Effector CD8-positive, alpha-beta T cell (primary cell): ENCODE data around the gene AAR2.

ENCODE experiments used
- DNase-seq: peaks from one replicate; lab custom pipeline; 2025; lab: John Stamatoyannopoulos, UW
- total RNA-seq, 4 experiments: gene quantifications; one replicate each; lab custom pipeline; 2026; lab: John Stamatoyannopoulos, UW

AAR2 gene, protein sequence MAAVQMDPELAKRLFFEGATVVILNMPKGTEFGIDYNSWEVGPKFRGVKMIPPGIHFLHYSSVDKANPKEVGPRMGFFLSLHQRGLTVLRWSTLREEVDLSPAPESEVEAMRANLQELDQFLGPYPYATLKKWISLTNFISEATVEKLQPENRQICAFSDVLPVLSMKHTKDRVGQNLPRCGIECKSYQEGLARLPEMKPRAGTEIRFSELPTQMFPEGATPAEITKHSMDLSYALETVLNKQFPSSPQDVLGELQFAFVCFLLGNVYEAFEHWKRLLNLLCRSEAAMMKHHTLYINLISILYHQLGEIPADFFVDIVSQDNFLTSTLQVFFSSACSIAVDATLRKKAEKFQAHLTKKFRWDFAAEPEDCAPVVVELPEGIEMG
- total RNA-seq = 40.1 to 70.3 (median 49.6) reads per million in 4 experiments

DNA sequence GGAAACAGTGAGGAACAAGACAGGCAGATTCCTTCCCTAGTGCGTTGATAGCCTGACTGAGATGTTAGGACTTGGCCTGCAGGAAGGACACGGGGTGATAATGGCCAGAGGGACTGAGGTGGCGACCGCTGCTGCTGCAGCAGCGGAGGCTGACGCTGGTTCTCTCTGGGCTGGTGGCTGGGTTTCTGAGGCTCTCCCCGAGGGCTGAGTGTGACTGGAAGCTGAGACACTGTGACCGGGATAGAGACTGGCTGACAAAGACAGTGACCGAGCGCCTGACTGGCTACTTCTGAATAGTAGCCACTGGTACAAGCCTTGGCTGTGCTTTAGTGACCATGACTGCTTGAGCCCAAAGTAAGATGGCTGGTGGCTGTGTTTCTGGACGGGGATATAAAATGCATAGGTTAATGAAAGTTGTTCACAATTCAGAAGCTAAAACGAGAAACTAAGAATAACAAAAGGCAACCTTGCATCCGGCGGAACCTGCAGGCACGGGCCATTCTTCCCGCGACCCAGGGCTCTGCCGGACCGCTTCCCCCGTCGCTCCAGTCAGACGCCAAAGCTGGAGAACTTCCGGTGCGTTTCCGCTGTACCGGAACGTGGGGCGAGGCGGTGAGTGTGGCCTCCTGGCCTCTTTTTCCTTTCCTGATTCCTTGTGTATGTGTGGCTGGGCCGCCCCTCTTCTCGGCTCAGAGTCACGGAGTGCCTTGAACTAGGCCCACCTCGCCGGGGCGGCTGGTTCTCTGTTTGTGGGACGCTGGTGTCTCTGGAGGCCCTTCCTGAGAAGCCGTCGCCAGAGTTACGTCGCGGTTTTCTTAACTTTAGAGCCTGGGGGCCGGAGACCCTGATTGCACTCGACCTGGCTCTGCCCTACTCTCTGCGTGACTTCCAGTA is at the start of gene AAR2:
Gene AAR2, plus strand, starts transcription at position 587 of the 894 bp plus-strand sequence. CDS start 3,391 bp downstream, outside the sequence.
- DNase-seq = peak; percentile 47

DNA sequence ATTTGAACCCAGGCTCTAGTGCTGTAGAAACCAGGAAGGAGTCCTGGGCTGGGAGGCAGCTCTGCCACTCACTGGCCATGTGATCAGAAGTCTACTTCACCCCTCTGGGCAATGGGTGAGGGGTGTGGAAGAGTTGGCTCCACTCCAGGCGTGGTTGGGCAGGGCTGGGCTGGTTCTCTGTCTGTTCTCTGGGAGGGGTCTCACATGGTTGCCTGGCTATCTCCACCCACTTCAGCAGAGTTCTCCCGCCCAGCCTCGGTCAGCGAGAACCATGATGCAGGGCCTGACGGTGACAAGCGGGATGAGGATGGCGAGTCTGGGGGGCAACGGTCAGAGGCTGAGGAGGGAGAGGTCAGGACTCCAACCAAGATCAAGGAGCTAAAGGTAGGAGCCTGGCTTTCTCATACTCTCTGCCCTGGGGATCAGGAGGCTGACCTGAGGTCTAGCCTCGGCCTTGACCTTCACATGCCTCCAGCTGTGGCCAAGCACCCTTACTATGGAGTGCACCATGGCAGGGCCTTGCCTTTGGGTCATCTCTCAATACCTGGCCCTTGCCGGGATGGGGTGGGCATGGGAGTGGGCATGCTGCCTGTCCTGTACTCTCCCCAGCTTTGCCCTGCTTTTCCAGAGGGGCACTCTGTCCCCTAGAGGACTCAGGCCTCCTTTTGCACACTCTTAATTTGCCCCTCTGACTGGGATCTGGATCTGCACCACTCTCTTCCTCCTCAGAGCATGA is 42.1 kb upstream of the AAR2 start:
- DNase-seq = no peak

DNA sequence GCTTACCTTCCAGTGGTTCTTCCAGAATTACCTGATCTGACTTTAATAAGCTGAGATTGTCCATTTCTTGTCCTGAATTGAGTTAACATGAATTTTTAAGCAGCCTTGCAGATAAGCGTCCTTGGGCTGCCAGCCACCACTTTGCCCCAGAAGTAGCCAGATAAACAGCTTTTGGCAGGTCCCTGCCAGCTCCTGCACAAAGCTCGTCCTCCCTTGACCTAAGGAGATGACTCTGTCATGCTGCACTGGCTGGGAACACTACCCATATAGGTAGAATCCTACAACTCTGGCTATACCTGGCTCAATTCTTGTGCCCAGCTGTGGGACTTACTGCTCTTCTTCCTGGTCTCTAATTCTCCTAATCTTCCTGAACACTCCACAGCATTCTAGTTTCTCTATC is 39.6 kb upstream of the AAR2 start:
- DNase-seq = no peak

DNA sequence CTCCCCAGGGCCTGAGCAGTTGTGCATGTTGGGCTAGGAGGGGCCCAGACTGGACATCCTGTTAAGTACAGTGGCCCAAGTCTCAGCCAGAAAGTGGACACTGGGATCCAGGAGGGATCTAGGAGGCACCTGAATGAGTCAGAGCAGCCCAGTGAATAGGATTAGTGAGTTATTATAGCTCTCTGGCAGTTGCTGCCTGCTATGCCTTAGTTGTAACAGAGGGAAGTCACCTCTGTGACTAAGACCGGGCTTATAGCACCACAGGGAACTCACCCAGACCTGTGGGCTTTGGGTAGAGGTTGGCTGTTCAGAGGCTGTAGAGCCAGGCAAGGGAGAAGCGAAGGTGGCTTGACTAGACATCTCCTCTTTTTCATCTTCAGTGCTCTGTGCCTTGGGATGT is 39.0 kb upstream of the AAR2 start:
- DNase-seq = no peak

DNA sequence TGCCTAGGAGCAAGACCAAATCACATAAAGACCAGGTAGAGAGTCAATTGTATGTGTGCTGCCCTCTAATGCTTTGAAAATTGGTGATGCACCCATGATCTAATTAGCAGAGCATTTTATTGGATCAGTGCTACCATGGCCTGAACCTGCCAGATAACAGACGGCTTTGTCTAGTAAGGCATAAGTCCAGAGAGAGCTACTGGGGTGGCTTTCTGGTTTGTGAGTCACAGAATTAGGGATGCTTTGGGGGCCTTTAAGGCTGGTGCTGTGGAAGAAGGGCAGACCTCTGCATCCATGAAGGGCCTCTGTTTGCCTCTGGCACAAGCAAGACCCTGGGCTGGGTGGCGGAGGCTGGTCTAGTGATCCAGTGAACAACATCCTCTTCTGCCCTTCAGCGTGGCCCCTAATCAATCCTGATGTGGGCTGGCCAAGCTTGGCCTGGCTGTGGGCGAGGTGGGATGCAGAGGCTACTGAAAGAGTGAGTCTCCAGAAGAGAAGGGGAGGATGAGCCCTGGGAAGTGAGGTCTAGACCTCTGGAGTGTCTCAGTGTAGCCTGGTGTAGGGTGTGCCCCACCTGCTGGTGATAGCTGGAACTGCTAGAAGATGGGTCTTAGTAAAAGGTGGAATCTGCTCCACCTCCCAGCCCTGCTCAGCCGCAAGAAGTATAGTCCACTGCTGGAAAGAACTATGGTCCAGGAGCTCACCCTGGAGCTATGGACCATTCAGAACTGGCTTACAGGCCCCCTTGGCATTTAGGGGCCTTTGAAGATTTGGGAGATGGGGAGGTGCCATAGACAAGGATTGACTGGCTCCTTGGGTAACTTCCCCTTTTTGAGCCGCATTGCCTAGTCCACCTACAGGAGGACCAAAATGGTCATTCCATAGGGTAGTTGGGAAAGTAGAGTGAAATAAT is 36.7 kb upstream of the AAR2 start:
- DNase-seq = peak; percentile 57

DNA sequence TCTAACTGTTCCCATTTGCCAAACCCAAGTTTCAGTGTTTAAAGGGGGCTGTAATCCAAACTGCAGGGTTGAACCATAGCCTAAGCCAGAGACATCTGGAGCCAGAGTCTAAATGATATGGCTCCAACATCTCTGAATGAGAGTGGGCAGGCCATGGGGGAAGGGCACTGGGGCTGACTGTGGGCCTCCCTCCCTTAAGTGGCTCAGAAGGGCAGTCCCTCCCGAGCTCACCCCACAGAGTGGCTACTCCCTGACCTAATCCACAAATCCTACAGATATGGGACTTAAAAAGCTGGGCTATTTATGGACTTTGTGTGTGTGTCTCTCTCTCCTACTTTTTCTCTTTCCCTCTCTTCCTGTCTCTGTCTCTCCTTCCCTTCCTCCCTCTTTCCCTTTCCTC is 35.8 kb upstream of the AAR2 start:
- DNase-seq = no peak

DNA sequence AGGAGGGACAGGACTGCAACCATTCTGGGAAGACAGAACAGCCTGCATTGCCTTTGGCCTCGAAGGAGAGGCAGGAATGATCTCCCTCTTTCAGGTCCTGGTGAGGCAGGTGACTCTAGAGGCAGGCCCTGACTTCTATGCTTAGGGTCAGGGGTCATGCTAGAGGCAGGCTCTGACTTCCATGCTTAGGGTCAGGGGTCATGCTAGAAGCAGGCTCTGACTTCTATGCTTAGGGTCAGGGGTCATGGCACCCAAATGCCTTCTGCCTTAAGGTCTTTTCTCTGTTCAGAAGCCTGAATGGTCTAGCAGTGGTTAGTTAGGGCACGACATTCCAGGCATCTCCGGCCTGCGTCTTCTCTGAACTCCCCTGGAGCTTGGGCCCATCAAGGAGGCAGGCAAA is 35.1 kb upstream of the AAR2 start:
- no peak for DNase-seq

DNA sequence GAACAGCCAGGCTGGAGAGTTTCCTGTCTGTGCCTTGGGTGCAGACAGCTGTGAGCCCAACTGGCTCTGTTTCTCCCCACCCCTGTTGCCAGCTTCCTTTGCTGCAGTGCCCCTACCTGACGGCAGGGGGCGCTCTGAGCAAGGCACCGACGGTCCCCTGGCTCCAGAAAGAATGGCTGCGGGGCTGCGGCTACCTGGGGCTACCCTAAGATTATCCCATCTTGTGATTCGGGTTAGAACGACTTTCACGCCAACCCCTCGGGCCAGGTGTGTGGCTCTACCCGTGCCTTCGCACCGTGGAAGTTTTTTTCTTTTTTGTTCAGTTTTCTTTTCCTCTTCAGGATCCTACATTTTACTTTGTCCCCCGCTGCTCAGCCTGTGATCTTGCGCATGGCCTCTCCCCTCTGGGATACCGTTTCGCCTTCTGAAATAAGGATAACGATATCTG is 33.4 kb upstream of the AAR2 start:
- DNase-seq = peak; percentile 69

DNA sequence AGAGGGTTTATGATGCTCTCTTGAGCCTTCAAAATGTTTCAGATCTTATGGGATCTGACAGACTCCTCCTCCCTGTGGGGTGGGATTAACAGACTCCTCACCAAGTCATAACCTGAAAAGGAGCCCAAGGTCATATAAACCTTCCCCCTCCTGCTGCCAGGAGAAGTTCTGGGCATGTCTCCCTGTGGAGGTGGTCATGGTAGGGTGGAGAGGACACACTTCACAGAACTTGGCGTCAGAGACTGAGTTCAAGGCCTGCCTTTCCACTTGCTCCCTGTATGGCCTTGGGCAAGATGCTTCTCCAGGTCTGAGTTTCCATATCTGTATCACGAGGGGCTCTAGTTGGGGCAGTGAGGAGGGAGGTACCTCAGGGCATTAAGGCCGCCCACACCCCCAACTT is 32.4 kb upstream of the AAR2 start:
- no peak for DNase-seq

DNA sequence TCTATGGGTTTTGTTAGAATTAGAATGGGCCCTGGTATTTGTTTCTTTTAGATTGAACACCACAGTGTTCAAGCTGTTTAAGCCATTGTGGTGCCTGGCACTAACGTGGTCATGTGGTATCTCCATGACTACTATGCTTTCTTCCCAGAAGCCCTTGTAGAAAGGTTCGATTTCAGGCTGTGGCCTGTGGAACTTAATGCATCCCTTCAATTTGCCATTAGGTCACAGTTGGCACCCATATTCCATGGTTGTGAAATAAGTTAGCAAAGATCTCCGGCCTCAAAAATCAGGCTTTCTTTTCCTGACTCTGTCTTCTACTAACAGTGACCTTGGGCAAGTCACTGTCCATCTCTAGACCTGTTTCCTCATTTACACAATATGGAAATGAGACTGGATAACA is 31.3 kb upstream of the AAR2 start:
- no peak for DNase-seq

DNA sequence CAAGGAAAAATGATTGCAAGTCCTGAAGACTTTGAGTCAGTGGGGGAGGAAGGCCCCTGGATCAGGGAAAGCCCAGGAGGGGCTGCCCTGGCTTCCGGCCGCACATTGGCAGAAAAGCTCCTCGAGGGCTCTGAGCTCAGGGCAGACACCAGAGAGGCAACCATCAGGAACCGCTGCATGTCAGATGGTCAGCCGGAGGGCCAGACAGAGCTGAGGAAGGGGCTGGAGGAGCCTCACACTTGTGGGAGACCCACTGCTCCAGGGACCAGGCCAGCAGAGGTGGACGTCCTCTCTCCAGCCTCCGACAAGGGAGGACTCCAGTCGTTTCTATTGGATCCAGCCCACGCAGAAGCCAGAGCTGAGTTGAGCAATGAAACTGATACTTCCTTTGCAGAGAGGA is 30.2 kb upstream of the AAR2 start:
- no peak for DNase-seq

DNA sequence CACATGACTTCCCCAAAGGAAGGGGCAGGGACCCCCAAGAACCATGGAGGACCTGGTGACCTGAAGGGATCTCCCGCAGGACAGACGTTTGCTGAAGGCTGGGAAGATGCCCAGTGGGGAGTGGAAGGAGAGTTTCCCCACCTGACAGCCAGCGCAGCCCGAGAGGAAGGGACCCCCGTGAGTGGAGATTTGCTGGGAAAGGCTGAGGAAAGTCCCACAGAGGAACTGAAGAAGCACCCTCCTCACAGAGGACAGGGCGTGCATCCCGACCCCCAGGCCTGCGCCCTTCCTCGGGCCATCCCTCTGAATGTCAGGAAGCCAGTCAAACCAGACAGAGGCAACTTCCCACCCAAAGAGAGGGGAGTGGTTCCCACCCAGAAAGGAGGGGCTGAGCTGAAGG is 29.6 kb upstream of the AAR2 start:
- no peak for DNase-seq

DNA sequence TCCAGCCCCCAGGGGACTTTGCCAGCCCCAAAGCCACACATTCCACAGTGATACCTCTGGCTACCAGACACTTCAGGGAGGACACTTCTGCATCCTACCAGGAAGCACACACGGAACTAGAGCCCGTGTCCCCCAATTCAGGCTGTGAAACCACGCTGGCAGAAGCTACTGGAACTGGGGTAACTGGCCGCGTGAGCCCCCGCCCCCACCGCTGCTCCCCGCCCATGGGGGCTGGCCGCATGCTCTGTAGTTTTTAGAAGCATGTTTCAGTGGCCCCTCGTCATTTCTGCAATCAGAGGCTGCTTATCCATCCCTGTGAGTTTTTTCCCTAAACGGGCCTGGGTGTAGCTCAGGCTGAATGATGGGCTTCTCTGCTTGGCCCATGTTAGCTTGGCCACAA is 28.7 kb upstream of the AAR2 start:
- DNase-seq = no peak

DNA sequence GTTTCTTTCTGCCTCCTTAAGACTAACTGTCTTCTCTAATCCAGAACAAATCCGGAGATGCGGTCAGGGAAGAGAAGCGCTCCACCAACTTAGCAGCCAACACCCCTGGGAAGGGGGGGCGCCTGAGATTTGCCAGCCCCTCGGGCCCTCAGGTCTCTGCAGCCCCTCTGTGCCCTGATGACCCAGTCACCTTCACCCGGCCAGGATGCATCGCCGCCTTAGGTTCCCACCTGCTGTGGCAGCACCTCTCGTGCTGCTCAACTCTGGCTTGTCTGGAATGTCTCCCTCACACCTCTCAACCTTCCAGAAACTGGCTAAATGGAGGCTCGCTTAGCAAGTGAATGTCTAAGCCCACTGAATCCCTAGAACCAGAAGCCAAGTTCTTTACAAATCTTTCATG is 28.0 kb upstream of the AAR2 start:
- no peak for DNase-seq

DNA sequence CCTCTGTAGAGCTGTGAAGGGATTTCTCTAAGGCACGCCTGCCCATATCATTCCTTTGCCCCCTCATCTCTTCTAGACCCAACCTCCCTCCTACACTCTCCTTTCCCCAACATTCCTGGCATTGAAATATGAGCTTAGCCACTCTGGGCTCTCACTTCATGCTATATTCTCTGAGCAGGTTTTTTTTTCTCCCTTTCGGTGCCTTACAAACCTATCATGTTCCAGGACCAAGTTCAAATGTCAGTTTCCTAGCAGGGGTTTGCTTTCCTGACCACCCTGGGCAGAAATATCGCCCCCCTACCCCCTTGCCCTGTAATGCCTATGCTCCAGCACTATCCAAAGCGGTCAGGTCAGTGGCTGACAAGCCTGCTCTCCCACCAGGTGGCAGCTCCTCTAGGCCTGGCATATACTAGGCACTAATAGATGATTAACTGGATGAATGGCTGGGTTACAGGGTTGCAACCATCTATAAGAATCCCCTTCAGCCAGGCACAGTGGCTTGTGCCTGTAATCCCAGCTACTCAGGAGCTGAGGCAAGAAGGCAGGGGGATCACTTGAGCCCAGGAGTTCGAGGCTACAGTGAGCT is 25.7 kb upstream of the AAR2 start:
- DNase-seq = no peak

DNA sequence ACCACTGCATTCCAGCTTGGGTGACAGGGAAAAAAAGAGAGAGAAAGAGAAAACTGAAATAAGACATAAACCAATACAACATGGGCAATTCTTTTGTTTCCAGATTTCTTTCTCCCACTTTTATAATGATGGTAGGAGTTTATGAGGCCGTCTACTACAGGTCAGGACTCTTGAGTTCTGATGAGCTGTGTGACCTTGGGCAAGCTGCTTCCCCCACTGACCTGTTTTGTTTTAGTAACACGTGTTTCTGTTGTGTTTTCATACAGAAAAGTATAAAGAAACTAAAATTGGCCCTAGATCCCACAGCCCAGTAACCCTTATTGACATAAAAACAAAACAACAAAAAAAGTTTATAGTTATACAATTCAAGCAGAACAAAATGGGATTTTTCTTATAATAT is 22.9 kb upstream of the AAR2 start:
- DNase-seq = no peak

DNA sequence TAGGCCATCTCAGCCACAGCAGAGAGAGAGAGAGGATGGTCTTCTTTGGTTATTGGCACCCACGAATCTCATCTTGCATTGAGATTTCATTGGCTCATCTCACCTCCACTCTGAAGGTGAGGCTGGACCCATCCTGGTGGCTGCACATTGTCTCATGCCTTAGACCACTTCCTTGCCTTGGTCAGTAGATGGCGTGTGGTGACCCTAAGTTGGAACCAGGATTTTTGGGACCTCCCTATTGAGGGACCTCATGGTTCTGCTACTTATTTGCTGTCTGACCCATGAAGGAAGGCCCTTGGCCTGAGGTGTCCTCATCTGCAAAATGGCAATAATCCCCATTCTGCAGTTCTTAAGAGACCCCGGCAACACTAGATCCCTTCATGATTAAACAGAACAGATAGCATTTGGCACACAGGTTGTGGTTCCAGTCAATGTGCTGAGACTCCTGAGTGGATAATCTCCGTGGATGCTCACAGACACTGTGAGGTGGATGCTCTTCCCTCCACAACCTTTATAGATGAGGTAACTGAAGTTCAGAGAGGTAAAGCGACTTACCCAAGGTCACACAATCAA is 21.5 kb upstream of the AAR2 start:
- no peak for DNase-seq

DNA sequence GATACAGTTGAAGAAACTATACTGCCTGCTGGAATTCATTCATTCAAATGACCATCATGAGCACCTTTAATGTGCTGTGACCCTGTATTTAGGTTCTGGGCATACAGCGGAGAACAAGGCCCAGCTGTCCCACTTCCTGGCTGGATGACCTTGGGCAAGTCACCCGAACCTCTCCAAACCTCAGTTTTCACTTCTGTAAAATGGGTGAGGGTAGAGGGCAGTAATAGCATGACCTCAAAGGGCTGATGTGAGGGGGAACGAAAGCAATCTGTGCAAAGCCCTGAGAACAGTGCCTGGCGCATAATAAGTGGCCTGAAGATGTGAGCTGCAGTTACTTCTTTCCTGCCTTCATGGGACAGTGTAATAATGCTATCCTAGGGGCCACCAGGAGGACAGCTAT is 20.5 kb upstream of the AAR2 start:
- DNase-seq = no peak

DNA sequence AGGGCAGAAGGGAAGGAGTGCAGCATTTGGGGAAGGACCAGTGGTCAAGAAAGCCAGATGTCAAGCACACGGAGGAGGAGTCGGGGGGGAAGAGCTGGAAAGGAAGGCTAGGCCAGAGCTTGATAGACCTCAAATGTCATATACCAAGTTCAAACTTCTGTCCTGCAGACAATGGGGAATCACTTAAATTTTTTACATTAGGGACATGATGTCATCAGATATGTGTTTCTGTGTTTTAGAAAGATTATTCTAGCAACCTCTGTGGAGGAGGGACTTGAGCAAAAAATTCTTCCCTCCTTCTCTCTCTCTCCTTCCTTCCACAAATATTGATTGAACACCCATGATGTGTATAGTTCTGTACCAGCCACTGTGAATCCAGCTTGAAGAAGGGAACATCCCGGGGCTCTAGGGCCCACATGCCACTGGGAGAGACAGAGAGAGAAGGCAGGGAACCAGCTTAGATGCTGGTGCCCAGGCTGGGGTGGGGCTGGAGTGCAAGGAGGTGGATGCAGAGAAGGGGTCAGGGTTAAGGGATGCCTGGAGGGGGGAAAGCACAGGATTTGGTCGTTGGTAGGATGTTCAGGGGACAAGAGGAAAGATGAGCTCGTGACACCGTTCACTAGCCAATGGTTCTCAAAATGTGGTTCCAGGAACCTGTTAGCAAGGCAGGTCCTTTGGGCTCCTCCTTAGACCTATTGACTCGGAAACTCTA is 19.8 kb upstream of the AAR2 start:
- DNase-seq = no peak

DNA sequence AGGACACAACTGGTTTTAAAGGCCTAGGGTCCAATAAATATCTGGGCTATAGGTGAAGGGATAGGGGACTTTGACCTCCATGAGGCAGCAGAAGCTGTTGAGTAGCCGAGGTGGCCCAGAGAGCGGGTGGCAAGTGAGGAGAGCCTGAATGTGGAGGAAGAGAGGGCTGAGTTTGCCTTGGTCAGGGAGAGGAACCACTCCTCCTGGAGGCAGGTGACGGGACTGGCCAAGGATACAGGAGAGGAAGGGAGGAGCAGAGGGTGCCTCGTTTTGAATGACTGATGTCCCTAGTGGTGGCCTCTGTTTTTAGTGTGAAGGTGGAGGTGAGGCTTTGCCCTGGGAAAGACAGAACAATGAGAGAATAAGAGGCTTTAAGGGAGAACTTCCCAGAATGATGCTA is 19.1 kb upstream of the AAR2 start:
- no peak for DNase-seq
